Activated B cell treated with CpG ODN at 0.5 μM for 24 hours (primary cell): ENCODE data around the gene GAK. TPM values are rescaled to one million over a fixed set of nuclear protein-coding genes. Genes with fewer than 3 reads are reported as not detected.

Experiments
- ATAC-seq: fragments of 200-7000 bp; cut with Tn5 transposase; one replicate; pipeline ENCODE4 v1.10.0; 2021; ENCODE audit warnings: low read depth, mild to moderate bottlenecking, moderate library complexity
- CTCF ChIA-PET: fragments of 350-600 bp; sonication (Branson Sonifier 250); formaldehyde crosslinking; loops from one replicate; lab custom pipeline; 2021; ENCODE audit warnings: antibody characterized with exemption; lab: Charles Lee
- POLR2A ChIA-PET: fragments of 350-600 bp; sonication (Branson Sonifier 250); formaldehyde crosslinking; loops from one replicate; lab custom pipeline; 2021; ENCODE audit warnings: antibody characterized with exemption; lab: Charles Lee
- DNase-seq: peaks from one replicate; pipeline ENCODE4 v3.0.0; 2022
- H3K27ac Mint-ChIP-seq: one replicate; pipeline ENCODE4 v1.8.0; 2020; ENCODE audit warnings: mixed read lengths
- H3K27me3 Mint-ChIP-seq: one replicate; pipeline ENCODE4 v1.8.0; 2021; ENCODE audit warnings: mixed read lengths
- H3K36me3 Mint-ChIP-seq: one replicate; pipeline ENCODE4 v1.8.0; 2021; ENCODE audit warnings: low read depth, mixed read lengths
- H3K4me1 Mint-ChIP-seq: one replicate; pipeline ENCODE4 v1.8.0; 2021; ENCODE audit warnings: mixed read lengths
- H3K4me3 Mint-ChIP-seq: one replicate; pipeline ENCODE4 v1.8.0; 2020; ENCODE audit warnings: mild to moderate bottlenecking, mixed read lengths
- H3K9me3 Mint-ChIP-seq: one replicate; pipeline ENCODE4 v1.8.0; 2020; ENCODE audit warnings: mixed read lengths
- CTCF ChIP-seq: fragments of 200-600 bp; IDR thresholded peaks from one replicate; pipeline ENCODE4 v1.8.0; 2022; ENCODE audit warnings: antibody characterized with exemption, mild to moderate bottlenecking
- intact Hi-C: fragments of 100-400 bp; cut with micrococcal nuclease; formaldehyde crosslinking; loops from one replicate; pipeline ENCODE4 v1.15.1; 2024
- total RNA-seq: library from RNA; stranded (reverse); gene quantifications from 2 replicates; pipeline ENCODE4 v1.2.3, GENCODE V29; 2022

Gene GAK
- total RNA-seq, 1 donor from 2014 or later: 172 TPM

- CTCF ChIA-PET: no interaction called here
- Mint-ChIP-seq H3K27me3 (no peaks in the 10 kb centered on the region), H3K4me3 (peak overlapping the region; percentile 60), H3K4me1 (peaks cover 13% of the 10 kb centered on the region), H3K27ac (no peak overlapping the region), H3K9me3 (no peaks in the 10 kb centered on the region), H3K36me3 (peaks cover 1% of the 10 kb centered on the region)
- no peak for TF ChIP-seq CTCF
- intact Hi-C loops: loop anchor here (1.0 to 2.0 kb wide), 9 partner anchors 14 to 608 kb away; partner anchors contain the start of genes FGFRL1, GAK, IDUA and PCGF3
- DNase-seq (peak; percentile 55), ATAC-seq (peak; percentile 44)
- POLR2A ChIA-PET: interaction anchor here (0.9 to 1.2 kb wide), 3 partner anchors 14 to 40 kb away, joined by 3 to 4 read pairs (median 3); partner anchors contain the start of genes GAK, IDUA and TMEM175
Observed at GRCh38 chr4:972651-973424, 40.7 kb upstream of the GAK start.

GRCh38 chr4:971666-972500, 39.8 kb upstream of the GAK start:
- H3K27me3 Mint-ChIP-seq: no peaks in the 10 kb centered on the region
- H3K9me3 Mint-ChIP-seq: no peaks in the 10 kb centered on the region
- TF ChIP-seq CTCF: no peak
- intact Hi-C loops: loop anchor here (2.0 kb wide), 3 partner anchors 39 to 609 kb away; partner anchors contain the start of gene FGFRL1
- peaks cover 13% of the 10 kb centered on the region for H3K4me1 Mint-ChIP-seq
- H3K27ac Mint-ChIP-seq: no peak overlapping the region
- CTCF ChIA-PET: no interaction called here
- POLR2A ChIA-PET: interaction anchor here (0.6 to 1.2 kb wide), 3 partner anchors 39 to 477 kb away, joined by 3 to 5 read pairs (median 4); partner anchors contain the start of genes GAK and TMEM175
- DNase-seq (no peak), ATAC-seq (no peak)
- H3K36me3 Mint-ChIP-seq: peaks cover 1% of the 10 kb centered on the region
- H3K4me3 Mint-ChIP-seq: peak overlapping the region; percentile 46

GRCh38 chr4:970854-971520, 38.9 kb upstream of the GAK start:
- ATAC-seq: no peak
- H3K36me3 Mint-ChIP-seq: peaks cover 3% of the 10 kb centered on the region
- TF ChIP-seq CTCF: no peak
- CTCF ChIA-PET: no interaction called here
- no peaks in the 10 kb centered on the region for H3K27me3 Mint-ChIP-seq
- intact Hi-C loops: no loop called here
- H3K4me3 Mint-ChIP-seq: peak overlapping the region; percentile 38
- H3K4me1 Mint-ChIP-seq: peaks cover 13% of the 10 kb centered on the region
- POLR2A ChIA-PET: interaction anchor here (0.6 kb wide), 1 partner anchor 476 kb away, joined by 5 read pairs; no protein-coding TSS in a partner anchor
- H3K27ac Mint-ChIP-seq: no peak overlapping the region
- no peak for DNase-seq
- H3K9me3 Mint-ChIP-seq: no peaks in the 10 kb centered on the region

GRCh38 chr4:970046-970745, 38.1 kb upstream of the GAK start:
- Mint-ChIP-seq H3K4me3 (peak overlapping the region; percentile 11), H3K27me3 (no peaks in the 10 kb centered on the region), H3K4me1 (peaks cover 13% of the 10 kb centered on the region), H3K27ac (no peak overlapping the region), H3K36me3 (peaks cover 4% of the 10 kb centered on the region), H3K9me3 (no peaks in the 10 kb centered on the region)
- ATAC-seq (no peak), DNase-seq (no peak)
- POLR2A ChIA-PET: interaction anchor here (0.6 kb wide), 1 partner anchor 46 kb away, joined by 6 read pairs; no protein-coding TSS in a partner anchor
- intact Hi-C loops: no loop called here
- CTCF ChIA-PET: no interaction called here
- no peak for TF ChIP-seq CTCF
